CD4-positive, alpha-beta T cell treated with Interleukin-1 beta for 1 hour (primary cell): ENCODE results near the gene DENND1A.

Experiments used
- DNase-seq, 2 donors: peaks; one replicate each; pipeline ENCODE4 v3.0.0-alpha.2; 2020 to 2022

DENND1A gene

GRCh38 chr9:123361086-123361730 is 568.7 kb downstream of the DENND1A start:
- DNase-seq = no peak

- DNase-seq = peak in 1 of 2 donors; percentile 21
These were observed 569.5 kb downstream of the DENND1A start for GRCh38 chr9:123360161-123361085.

- DNase-seq = no peak
These were observed 570.4 kb downstream of the DENND1A start for GRCh38 chr9:123359546-123359945.

- DNase-seq = no peak
These were observed 570.8 kb downstream of the DENND1A start for GRCh38 chr9:123359106-123359505.

GRCh38 chr9:123358181-123358905 is 571.6 kb downstream of the DENND1A start:
- no peak for DNase-seq

GRCh38 chr9:123357743-123358059 is 572.2 kb downstream of the DENND1A start:
- no peak for DNase-seq

GRCh38 chr9:123356851-123357742 is 572.8 kb downstream of the DENND1A start:
- no peak for DNase-seq

GRCh38 chr9:123355761-123356431 is 574.0 kb downstream of the DENND1A start, which contains the start of gene CRB2:
CRB2 (plus strand) TSS chr9:123356197; CDS start chr9:123356261, 64 bp downstream.
- no peak for DNase-seq

- no peak for DNase-seq
These were observed 575.0 kb downstream of the DENND1A start for GRCh38 chr9:123354806-123355508.

- DNase-seq = peak; percentile 43 to 48
These were observed 575.8 kb downstream of the DENND1A start for GRCh38 chr9:123353984-123354591.

- DNase-seq = no peak
These were observed 576.9 kb downstream of the DENND1A start for GRCh38 chr9:123353041-123353440.

GRCh38 chr9:123350590-123351310 is 579.2 kb downstream of the DENND1A start:
- no peak for DNase-seq

GRCh38 chr9:123349691-123350480 is 580.0 kb downstream of the DENND1A start:
- peak; percentile 62 to 71 for DNase-seq

GRCh38 chr9:123349033-123349432 is 580.9 kb downstream of the DENND1A start:
- DNase-seq = no peak

- DNase-seq = no peak
These were observed 581.5 kb downstream of the DENND1A start for GRCh38 chr9:123348317-123348992.

- DNase-seq = no peak
These were observed 582.5 kb downstream of the DENND1A start for GRCh38 chr9:123347289-123348060.

- DNase-seq = no peak
These were observed 583.1 kb downstream of the DENND1A start for GRCh38 chr9:123346826-123347225.

GRCh38 chr9:123346026-123346425 is 583.9 kb downstream of the DENND1A start:
- no peak for DNase-seq
